Superior temporal gyrus (tissue), 1 donor: ENCODE results near the gene ARHGDIB.

Experiments used
- DNase-seq: peaks from one replicate; pipeline ENCODE4 v3.0.0-alpha.2; 2016; ENCODE audit errors: extremely low spot score

Gene ARHGDIB

GRCh38 chr12:14961466-14962152 lies at the start of gene ARHGDIB:
ARHGDIB (minus strand) TSS chr12:14961601; CDS start chr12:14950712, 10,889 bp downstream.
- DNase-seq = no peak

GRCh38 chr12:15011162-15011561 lies 49.8 kb upstream of the ARHGDIB start:
- DNase-seq = no peak

- no peak for DNase-seq
Observed at GRCh38 chr12:15007551-15007950, 46.1 kb upstream of the ARHGDIB start.

- no peak for DNase-seq
Observed at GRCh38 chr12:15005064-15005463, 43.7 kb upstream of the ARHGDIB start.

GRCh38 chr12:15004421-15004820 lies 43.0 kb upstream of the ARHGDIB start:
- no peak for DNase-seq

GRCh38 chr12:15001733-15002382 lies 40.5 kb upstream of the ARHGDIB start:
- peak; percentile 64 for DNase-seq

GRCh38 chr12:15000575-15000974 lies 39.2 kb upstream of the ARHGDIB start:
- DNase-seq = no peak

GRCh38 chr12:14999695-15000365 lies 38.4 kb upstream of the ARHGDIB start:
- no peak for DNase-seq

GRCh38 chr12:14999021-14999694 lies 37.8 kb upstream of the ARHGDIB start:
- no peak for DNase-seq

GRCh38 chr12:14997998-14998397 lies 36.6 kb upstream of the ARHGDIB start:
- no peak for DNase-seq

GRCh38 chr12:14995583-14996425 lies 34.4 kb upstream of the ARHGDIB start:
- DNase-seq = peak; percentile 87

- DNase-seq = no peak
Observed at GRCh38 chr12:14994610-14995009, 33.2 kb upstream of the ARHGDIB start.

GRCh38 chr12:14993537-14994266 lies 32.3 kb upstream of the ARHGDIB start:
- DNase-seq = no peak

- no peak for DNase-seq
Observed at GRCh38 chr12:14993117-14993516, 31.7 kb upstream of the ARHGDIB start.

GRCh38 chr12:14992673-14993072 lies 31.3 kb upstream of the ARHGDIB start:
- DNase-seq = no peak

GRCh38 chr12:14991069-14991468 lies 29.7 kb upstream of the ARHGDIB start:
- no peak for DNase-seq

GRCh38 chr12:14989790-14990189 lies 28.4 kb upstream of the ARHGDIB start:
- no peak for DNase-seq

- no peak for DNase-seq
Observed at GRCh38 chr12:14988035-14988434, 26.6 kb upstream of the ARHGDIB start.

- no peak for DNase-seq
Observed at GRCh38 chr12:14986449-14986848, 25.0 kb upstream of the ARHGDIB start.

GRCh38 chr12:14984766-14985285 lies 23.4 kb upstream of the ARHGDIB start:
- DNase-seq = no peak
